ENCODE data around the gene EPB41L2. TPM values are rescaled to one million over a fixed set of nuclear protein-coding genes. Genes with fewer than 3 reads are reported as not detected.
A peak's percentile ranks its signal among the peaks of the same experiment; 100 is the strongest.

The EPB41L2 gene
- total RNA-seq, 1 experiment from 2014 or later: 74.8 TPM

DNA sequence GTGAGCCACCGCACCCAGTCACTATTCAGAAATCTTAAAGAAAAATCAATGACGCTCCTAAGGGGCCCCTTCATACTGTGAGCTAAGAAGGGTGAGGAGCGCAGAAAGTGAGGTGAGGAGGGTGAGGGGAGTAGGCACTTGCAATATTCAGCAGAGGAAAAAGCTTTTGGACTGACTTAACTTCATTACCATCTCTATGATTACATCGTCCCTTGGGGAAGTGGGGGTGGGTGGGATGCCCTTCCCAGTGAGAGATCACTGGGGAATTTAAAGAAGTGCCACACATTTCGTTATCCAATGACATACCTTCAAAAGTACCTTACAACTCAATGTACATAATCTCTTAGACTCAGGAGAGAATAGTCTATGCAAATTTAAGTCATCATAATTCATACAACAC lies 189.3 kb downstream of the EPB41L2 start (continued):
- no peak for TF ChIP-seq FOSL1 (IDR thresholded peaks at IDR 0.05; ENCODE audit: low read depth)

- Histone ChIP-seq H2AFZ (ENCODE audit: low read depth, low read length, poor library complexity, severe bottlenecking) (no peak overlapping the region), H3K9me3 (ENCODE audit: control insufficient read depth in 1 of 2, insufficient read depth in 1 of 2, low read depth in 1 of 2, low read length in 2 of 2) (no peaks in the 10 kb centered on the region), H3K27ac (ENCODE audit: low read depth, low read length) (no peak overlapping the region), H3K9ac (ENCODE audit: low read length) (no peak overlapping the region), H3K79me2 (ENCODE audit: insufficient read depth, low read length) (no peaks in the 10 kb centered on the region), H3K4me2 (ENCODE audit: low read length) (no peak overlapping the region), H3K4me1 (ENCODE audit: control insufficient read depth in 1 of 2, insufficient read depth in 2 of 2, low read length in 2 of 2) (no peaks in the 10 kb centered on the region), H3K9me2 (ENCODE audit: insufficient read depth) (no peaks in the 10 kb centered on the region), H3K36me3 (ENCODE audit: control insufficient read depth in 1 of 2, insufficient read depth in 2 of 2, low read length in 2 of 2) (no peaks in the 10 kb centered on the region), H3K4me3 (replicated peaks in 1 of 2; ENCODE audit: low read depth in 1 of 2, low read length in 2 of 2) (no peak overlapping the region), H4K20me1 (ENCODE audit: insufficient read depth) (no peaks in the 10 kb centered on the region), H3K27me3 (ENCODE audit: insufficient read depth, low read length) (no peaks in the 10 kb centered on the region)
- POLR2A ChIA-PET: no interaction called here
- DNase-seq (ENCODE audit: low read depth, low spot score): peak; percentile 27
- CTCF ChIA-PET: interaction anchor here (0.9 to 1.8 kb wide), 4 partner anchors 10 to 174 kb away, joined by 3 to 7 read pairs (median 4); no protein-coding TSS in a partner anchor
- intact Hi-C loops (cut with micrococcal nuclease): no loop called here
- peak; percentile 73 for ATAC-seq
- RAD21 ChIA-PET (ENCODE audit: low non-redundant PET in 1 of 2, low total read pairs in 2 of 2, uncharacterized antibody in 2 of 2, unreplicated experiment in 2 of 2): no interaction called here
- BruUV-seq (replicated peaks): no TSS peak
- TF ChIP-seq, protein P1, sequence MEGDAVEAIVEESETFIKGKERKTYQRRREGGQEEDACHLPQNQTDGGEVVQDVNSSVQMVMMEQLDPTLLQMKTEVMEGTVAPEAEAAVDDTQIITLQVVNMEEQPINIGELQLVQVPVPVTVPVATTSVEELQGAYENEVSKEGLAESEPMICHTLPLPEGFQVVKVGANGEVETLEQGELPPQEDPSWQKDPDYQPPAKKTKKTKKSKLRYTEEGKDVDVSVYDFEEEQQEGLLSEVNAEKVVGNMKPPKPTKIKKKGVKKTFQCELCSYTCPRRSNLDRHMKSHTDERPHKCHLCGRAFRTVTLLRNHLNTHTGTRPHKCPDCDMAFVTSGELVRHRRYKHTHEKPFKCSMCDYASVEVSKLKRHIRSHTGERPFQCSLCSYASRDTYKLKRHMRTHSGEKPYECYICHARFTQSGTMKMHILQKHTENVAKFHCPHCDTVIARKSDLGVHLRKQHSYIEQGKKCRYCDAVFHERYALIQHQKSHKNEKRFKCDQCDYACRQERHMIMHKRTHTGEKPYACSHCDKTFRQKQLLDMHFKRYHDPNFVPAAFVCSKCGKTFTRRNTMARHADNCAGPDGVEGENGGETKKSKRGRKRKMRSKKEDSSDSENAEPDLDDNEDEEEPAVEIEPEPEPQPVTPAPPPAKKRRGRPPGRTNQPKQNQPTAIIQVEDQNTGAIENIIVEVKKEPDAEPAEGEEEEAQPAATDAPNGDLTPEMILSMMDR (IDR thresholded peaks at IDR 0.05 in 2 of 3, conservative IDR thresholded peaks at IDR 0.05 in 1 of 3; ENCODE audit: borderline replicate concordance in 1 of 3, insufficient read depth in 1 of 3, low read depth in 2 of 3, low read length in 2 of 3): peak; percentile 49 to 98 (median 95); a peak in 5 of 6 replicates
- peak; percentile 48 for TF ChIP-seq RAD21 (IDR thresholded peaks at IDR 0.05; ENCODE audit: low read depth)
- no peak for TF ChIP-seq EZH2phosphoT487 (IDR thresholded peaks at IDR 0.05; ENCODE audit: borderline replicate concordance)
These were observed 190.6 kb downstream of the EPB41L2 start for GRCh38 chr6:130872250-130873095.
